Measurements from ENCODE around the gene SSX2IP. TPM values are rescaled to one million over a fixed set of nuclear protein-coding genes. Genes with fewer than 3 reads are reported as not detected.
"Not testable (repeated sequence)": the region's sequence is repeated elsewhere in the genome, so short reads cannot be mapped to it uniquely, and the experiment has no call there.

The SSX2IP gene
- total RNA-seq, 1 donor from 2014 or later: 6.1 TPM

DNA sequence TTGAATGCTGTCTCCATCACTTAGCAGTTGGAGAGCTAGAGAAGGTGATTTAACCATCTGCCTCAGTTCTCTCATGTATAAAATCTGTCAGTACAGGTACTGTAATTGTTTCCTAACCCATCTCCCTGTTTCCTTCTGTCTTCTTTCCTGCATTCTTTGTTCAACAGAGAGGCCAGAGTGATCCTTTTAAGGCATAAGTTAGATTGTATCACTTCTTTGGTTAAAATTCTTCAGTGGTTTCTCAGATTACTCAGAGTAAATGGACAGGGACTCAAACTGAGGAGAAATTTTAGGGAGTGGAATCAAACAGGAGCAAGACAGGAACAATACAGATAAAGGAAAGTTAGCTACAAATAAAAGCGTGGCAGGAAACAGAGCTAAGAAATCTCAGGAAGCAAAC lies 45.2 kb upstream of the SSX2IP start:
- no peak for TF ChIP-seq CTCF (IDR thresholded peaks at IDR 0.05)
- H3K9me3 Mint-ChIP-seq (ENCODE audit: low read depth): peaks cover 15% of the 10 kb centered on the region
- no peak overlapping the region for H3K4me3 Mint-ChIP-seq (ENCODE audit: unreplicated experiment)
- no peaks in the 10 kb centered on the region for H3K4me1 Mint-ChIP-seq (ENCODE audit: low read depth)
- H3K27ac Mint-ChIP-seq (ENCODE audit: unreplicated experiment): no peak overlapping the region
- H3K27me3 Mint-ChIP-seq (ENCODE audit: low read depth): peaks cover 4% of the 10 kb centered on the region
- no peak for DNase-seq (ENCODE audit: low spot score)
- peaks cover 1% of the 10 kb centered on the region for H3K36me3 Mint-ChIP-seq (ENCODE audit: low read depth)

GRCh38 chr1:84732520-84732919 lies 42.3 kb upstream of the SSX2IP start:
- DNase-seq (ENCODE audit: low spot score): no peak
- Mint-ChIP-seq H3K27ac (ENCODE audit: unreplicated experiment) (no peak overlapping the region), H3K9me3 (ENCODE audit: low read depth) (peaks cover 18% of the 10 kb centered on the region), H3K4me1 (ENCODE audit: low read depth) (peaks cover 17% of the 10 kb centered on the region), H3K4me3 (ENCODE audit: unreplicated experiment) (no peak overlapping the region), H3K27me3 (ENCODE audit: low read depth) (peaks cover 1% of the 10 kb centered on the region), H3K36me3 (ENCODE audit: low read depth) (peaks cover 1% of the 10 kb centered on the region)
- no peak for TF ChIP-seq CTCF (IDR thresholded peaks at IDR 0.05)

- Mint-ChIP-seq H3K4me1 (ENCODE audit: low read depth) (peaks cover 27% of the 10 kb centered on the region), H3K27me3 (ENCODE audit: low read depth) (no peaks in the 10 kb centered on the region), H3K36me3 (ENCODE audit: low read depth) (peaks cover 1% of the 10 kb centered on the region), H3K4me3 (ENCODE audit: unreplicated experiment) (no peak overlapping the region), H3K9me3 (ENCODE audit: low read depth) (peaks cover 18% of the 10 kb centered on the region), H3K27ac (ENCODE audit: unreplicated experiment) (no peak overlapping the region)
- DNase-seq (ENCODE audit: low spot score): no peak
- no peak for TF ChIP-seq CTCF (IDR thresholded peaks at IDR 0.05)
These were observed 41.3 kb upstream of the SSX2IP start for GRCh38 chr1:84731519-84731918.

DNA sequence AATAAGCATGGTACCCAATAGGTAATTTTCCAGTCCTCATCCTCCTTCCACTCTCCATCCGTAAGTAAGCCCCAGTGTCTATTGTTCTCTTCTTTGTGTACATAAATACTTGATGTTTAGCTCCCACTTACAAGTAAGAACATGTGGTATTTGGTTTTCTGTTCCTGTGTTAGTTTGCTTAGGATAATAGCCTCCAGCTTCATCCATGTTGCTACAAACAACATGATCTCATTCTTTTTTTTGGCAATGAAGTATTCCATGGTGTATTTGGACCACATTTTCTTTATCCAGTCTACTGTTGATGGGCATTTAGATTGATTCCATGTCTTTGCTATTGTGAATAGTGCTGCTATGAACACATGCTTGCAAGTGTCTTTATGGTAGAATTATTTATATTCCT lies 37.5 kb upstream of the SSX2IP start:
- peak overlapping the region; percentile 76 for H3K27ac Mint-ChIP-seq (ENCODE audit: unreplicated experiment)
- not testable (repeated sequence) for DNase-seq (ENCODE audit: low spot score); H3K27me3 Mint-ChIP-seq (ENCODE audit: low read depth); H3K9me3 Mint-ChIP-seq (ENCODE audit: low read depth); H3K4me3 Mint-ChIP-seq (ENCODE audit: unreplicated experiment); H3K36me3 Mint-ChIP-seq (ENCODE audit: low read depth)
- H3K4me1 Mint-ChIP-seq (ENCODE audit: low read depth): peaks cover 36% of the 10 kb centered on the region

GRCh38 chr1:84726593-84727499 lies 36.6 kb upstream of the SSX2IP start:
- TF ChIP-seq CTCF (IDR thresholded peaks at IDR 0.05): no peak
- Mint-ChIP-seq H3K9me3 (ENCODE audit: low read depth) (peaks cover 11% of the 10 kb centered on the region), H3K27me3 (ENCODE audit: low read depth) (no peaks in the 10 kb centered on the region), H3K4me1 (ENCODE audit: low read depth) (peaks cover 36% of the 10 kb centered on the region), H3K4me3 (ENCODE audit: unreplicated experiment) (no peak overlapping the region), H3K36me3 (ENCODE audit: low read depth) (peaks cover 1% of the 10 kb centered on the region), H3K27ac (ENCODE audit: unreplicated experiment) (peak overlapping the region; percentile 76)
- DNase-seq (ENCODE audit: low spot score): no peak
